HG02610 (cell line): ENCODE data around the gene LYSMD1.

ENCODE experiments used
- ATAC-seq: cut with Tn5 transposase; IDR thresholded peaks from one replicate; pipeline ENCODE4 v1.9.1; 2021; ENCODE audit warnings: mild to moderate bottlenecking, moderate library complexity; ENCODE audit not compliant: unreplicated experiment

Gene LYSMD1

DNA sequence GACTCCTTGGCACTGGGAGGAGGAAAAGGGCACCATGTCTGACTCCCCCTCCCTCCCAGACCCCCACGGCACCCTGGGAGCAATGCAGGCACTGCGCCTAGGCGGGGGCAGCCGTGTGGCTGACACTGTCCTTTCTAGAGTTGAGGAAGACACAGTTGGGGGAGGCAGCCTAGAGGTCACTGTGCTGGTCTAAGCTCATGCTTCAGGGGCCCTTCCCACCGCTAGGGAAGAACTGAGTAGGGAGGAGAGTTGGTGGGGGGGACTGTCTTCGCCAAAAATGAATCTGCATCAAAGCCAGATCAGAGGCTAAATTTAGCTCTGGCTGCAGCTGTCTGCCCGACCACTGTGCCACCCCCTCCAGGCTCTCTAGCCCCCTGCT is 22.7 kb downstream of the LYSMD1 start:
- no peak for ATAC-seq

DNA sequence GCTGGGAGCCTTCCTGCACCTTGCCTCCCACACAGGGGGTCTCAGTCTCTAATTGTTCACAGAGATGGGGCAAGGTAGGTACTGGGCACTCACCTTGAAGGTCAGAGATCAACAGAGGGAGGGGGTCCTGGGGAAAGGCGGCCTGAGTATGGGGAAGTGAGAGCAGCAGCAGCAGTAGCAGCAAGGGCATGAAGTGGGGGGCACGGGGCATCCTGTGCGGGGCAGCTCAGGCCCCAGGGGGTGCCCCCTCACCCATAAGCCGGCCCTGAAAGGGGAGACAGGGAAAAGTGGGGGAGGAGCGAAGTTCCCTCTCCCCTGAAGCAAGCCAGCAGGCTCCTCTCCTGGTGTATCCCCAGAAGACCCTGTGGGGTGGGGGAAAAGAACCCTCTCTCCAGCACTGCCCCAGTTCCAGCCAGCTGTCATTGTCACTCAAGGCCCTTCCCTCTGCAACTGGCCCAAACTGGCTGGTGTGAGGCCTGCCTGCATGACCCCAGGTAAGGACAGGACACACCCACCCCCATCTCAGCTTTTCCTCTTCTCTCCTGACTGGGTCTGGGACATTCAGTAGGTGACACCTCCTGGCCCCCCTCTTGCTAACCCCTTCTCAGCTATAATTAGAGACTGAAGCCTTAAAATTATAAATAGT is 23.2 kb downstream of the LYSMD1 start:
- ATAC-seq = no peak

DNA sequence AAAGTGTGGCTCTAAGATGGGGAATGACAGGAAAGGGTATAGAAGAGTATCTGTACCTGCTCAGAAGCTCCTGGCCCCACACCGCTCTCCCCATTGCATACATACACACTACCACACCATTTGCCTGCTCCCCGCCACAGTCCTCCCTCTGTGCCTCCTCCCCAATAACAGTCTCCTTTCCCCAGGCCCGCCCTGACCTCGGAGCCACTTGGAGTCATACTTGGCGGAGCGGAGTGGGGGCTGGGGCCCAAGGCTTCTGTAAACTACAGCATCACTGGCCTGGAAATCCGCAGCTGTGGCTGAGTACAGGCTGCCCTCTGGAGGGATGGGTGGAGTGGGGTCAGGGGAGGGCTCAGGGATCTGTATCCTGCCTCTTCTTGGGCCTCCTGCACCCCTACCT is 27.9 kb downstream of the LYSMD1 start:
- no peak for ATAC-seq

DNA sequence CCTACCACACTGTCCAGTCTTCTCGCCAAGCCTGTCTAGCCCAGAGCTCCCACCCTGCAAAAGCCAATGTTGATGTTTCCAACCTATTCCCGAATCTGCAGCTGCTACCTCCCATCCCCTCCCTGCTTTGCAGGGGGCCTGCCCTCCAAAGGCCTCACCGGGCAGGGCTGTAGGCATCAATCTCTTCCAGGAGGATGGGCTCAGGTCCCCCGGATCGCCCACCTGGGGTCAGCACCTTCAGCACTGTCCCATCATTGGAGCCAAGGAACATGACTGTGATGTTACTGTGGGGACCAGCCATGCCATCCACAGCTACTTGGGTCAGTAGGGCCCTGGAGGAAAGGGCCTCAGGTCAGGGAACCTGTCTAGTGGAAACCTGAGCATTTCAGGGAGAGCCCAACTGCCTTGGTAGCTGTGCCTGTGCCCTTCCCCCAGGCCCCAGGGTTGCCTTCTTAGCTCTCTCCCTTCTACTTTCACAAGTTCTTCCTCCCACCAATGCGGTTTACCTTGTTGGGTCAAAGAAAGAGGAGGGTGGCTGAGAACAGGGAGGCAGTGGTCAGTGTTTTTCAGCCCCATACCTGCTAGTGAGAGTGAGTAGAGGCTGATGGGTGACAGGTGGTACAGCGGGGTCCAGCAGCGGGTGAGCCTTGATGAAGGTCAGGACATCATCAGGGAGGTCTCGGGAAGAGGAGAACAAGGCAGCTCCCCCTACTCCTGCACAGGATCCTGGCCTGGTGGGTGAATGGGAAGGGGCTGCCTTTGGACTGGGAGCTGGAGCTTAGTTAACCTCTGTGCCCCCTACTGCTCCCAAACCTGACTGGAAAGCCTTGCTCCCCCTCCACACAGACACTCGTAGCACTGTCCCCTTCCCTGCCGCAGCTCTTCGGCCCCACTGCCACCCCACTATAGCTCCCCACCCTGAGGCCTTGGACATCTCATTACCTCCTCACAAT is 30.0 kb downstream of the LYSMD1 start:
- no peak for ATAC-seq

DNA sequence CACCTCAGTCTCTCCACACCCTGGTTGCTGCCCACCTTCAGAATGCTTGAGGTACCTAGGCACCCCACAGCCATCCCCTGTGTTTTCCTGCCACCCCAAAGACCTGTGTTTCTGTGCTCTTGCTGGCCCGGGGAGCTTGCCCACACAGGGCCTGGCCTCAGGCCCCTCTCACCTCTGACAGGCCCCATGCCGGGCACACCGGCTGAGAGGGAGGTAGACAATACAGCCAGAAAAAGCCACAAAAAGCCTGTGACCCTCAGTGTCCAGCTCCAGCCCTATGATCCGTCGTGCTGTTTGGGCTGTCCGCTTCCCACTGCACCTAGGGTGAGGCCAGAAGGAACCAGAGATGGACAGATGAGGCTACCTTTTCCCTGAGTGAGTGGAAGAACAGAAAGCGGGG is 30.7 kb downstream of the LYSMD1 start:
- no peak for ATAC-seq

DNA sequence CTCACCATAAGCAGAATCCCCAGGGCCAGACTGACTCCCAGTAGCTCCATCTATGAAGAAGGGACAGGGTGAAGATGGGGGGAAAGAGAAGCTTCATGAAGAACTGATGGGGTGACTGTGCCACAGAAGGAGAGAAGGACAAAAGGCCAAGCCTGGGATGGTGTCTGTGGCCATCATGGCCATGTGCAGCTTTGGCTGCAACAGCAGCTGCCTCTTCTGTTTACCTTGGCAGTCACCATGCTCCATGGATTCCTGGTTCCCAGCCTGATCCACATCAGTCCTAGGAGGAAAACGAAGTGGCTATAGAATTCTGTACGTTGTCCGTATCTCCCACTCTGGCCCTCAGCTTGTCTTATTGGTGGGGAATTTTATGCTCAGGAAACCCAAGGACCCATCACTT is 31.3 kb downstream of the LYSMD1 start:
- ATAC-seq = no peak

DNA sequence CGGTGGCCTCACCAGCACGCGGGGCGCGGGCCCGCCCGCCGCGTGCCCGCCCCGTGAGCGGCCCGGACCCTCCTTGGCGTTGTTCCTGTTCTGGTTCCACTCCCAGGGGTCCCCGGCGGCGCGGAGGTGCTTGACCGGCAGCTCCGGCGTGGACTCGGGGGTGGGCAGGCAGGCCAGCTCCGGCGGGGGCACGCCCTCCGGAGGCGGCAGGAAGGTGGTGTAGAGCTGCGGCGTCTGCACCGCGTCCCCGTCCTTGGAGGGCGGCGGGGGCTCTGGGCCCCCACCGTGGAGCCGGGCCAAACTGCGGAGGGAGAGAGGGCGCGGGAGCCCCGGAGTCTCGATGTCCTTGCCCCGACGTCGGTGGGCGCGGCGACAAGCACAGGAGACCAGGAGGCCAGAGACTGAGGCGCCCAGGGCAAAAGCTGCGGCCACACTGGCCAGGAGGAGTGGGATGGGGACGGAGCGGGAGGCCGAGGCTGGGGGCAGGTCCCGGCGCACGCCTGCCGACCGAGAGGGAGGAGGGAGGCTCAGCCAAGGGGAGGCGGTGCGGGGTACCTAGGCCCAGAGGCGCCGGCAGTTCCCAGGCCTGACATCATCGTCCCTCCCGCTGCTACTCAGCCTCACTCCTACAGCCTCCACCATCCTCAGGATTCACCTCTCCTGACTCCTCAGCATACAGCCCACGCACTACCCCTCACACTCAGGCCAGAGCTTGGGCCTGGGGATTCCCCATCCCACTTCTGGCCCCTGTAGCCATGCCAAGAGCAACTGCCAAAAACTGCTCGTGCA is 32.5 kb downstream of the LYSMD1 start:
- no peak for ATAC-seq

DNA sequence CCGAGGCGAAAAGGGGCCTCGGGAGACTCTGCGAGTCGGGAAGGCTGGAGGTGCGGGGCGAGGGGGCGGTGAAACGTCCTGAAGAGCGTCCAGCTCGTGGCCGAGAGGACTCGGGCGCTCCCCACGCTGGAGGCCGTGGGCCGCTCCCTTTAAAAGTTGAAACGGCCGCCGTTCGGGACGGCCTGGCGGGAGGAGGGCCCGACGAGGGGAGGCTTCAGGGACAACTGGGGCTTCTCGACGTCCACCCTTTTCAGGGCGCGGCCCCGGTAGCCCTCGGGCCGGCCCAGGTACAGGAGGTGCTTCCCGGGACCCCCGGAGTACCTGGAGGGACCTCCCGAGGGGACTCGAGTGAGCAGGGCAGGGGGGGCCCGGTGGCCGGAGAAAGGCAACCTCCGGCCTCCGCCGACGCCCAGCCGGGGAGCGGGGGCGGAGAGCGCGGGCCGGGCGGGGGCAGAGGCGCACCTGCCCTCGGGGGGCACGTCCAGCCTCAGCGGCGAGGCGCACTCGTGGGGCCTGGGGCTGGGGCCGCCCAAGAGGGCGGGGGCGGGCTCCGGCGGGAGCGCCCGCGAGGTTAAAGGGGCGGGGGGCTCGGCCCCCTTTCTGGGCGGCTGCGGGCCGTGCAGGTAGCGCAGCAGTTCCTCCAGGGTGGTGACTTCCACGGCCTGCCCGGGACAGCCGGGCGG is 33.2 kb downstream of the LYSMD1 start:
- no peak for ATAC-seq

DNA sequence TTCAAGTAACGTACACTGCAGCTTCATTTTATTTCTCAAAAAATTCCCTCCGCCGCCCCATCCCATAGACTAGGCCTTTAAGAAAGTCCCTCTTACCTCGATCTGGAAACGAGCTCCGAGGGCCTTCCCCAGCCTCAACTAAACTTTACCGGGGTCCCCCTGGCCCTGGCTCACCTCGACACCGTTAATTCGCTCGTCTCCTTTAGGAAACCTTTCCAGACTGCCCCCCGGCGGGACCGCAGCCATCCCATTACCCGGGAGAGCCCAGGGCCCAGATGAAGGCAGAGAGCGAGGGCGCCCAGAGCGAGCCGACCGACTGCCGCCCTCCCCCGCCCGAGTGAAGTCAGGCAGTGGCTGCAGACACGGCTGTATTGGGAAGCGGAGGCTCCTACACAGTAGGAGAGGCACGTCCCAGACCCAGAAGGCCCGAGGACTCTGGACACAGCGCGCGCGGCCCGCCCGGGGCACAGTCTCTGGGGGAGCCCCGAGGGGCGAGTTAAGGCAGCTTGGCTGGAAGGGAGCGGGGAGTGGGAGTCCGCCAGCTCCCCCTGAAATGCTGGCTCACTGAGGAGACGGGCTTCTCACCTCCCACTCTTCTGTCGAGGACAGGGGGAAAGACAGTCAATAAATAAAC is 33.9 kb downstream of the LYSMD1 start:
- ATAC-seq = no peak

DNA sequence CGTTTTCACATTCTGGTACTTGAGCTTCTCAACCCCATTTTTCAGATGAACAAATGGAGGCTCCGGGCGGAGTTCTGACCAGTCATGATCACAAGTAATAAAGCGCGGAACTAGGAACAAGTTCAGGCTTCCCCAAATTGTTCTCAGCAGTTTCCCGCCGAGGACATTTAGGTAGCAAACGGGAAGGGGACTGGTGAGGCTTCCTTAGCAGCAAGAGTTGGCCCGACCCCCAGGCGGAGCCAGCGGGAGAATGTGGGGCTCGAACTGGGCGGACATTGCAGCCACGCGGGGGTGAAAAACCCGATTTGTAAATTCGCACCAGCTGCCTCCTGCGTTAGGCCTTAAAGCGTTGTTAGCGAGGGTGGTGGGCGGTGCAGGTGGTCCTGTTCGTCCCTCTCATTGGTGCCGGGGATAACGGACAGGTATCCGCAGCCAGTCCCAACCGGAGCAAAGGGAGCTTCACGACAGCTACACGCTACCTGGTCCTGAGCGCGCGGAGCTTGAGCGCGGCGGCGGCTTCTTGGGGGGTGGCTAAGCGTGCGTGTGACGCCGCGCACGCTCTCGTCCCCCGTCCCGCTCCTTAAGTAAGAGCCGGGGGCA is 34.6 kb downstream of the LYSMD1 start:
- peak; percentile 89 for ATAC-seq

DNA sequence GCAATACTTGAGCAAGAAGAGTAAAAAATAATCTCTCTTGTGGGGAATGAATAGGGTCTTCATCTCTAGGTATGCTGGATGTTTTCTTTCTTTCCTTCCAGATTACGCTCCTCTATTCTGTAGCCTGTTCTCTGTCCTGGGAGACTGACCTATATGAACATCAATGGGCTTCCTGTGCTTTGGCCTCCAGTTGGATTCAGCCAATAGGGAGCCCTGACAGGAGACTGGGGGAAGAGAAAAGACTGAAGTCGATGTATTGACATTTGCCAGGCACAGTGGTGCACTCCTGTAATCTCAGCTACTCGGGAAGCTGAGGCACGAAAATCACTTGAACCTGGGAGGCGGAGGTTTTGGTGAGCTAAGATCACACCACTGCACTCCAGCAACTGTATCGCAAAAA is 36.9 kb downstream of the LYSMD1 start:
- ATAC-seq = no peak

DNA sequence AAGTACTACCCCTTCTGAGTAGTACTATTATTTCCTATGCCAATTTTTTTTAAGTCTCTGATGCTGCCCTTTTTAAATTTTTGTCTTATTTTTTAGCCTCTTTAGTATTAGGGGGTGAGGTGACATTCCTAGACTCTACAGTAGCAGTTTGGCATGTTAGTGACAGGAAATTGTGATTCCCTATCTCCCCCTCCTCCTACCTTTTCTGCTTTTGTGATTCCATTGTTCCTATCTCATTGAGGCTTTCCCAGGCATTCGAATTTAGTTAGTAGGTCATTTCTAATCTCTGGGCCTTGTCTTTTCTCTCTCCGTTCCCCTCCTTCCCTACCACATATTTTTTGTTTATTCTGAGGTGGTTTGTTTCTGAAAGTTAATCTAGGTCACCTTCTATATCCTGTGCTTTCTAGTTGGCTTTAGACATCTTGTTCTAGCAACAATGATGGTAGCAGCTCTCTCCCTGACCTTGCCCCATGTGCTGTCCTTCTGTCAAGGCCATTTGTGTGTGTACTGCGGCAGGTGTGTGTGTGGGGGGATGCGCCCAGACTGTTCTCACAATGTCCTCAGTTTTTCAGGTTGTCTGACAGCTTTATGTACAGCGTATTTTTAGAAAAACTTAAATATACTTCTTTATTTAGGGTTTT is 40.8 kb downstream of the LYSMD1 start:
- no peak for ATAC-seq

DNA sequence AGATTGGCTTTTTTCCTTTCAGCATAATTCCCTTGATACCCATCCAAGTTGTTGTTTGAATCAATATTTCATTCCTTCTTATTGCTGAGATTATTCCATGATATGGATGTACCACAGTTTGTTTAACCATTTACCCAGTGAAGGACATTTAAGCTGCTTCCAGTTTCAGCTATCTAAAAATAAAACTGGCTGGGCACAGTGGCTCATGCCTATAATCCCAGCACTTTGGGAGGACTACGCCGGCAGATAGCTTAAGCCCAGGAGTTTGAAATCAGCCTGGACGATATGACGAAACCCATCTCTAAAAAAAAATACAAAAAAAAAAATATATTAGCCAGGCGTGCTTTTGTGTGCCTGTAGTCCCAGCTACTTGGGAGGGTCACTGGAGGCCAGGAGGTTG is 51.8 kb downstream of the LYSMD1 start:
- ATAC-seq = no peak
